GM21526 (cell line): ENCODE data around the gene GNAQ.

Source experiments
- ATAC-seq: cut with Tn5 transposase; IDR thresholded peaks from one replicate; pipeline ENCODE4 v1.9.1; 2021; ENCODE audit warnings: moderate library complexity; ENCODE audit not compliant: unreplicated experiment, low FRiP score

Gene GNAQ

GRCh38 chr9:77912895-77913693 lies 118.5 kb downstream of the GNAQ start:
- ATAC-seq = no peak

- ATAC-seq = no peak
Measured at GRCh38 chr9:77911928-77912327, 119.7 kb downstream of the GNAQ start.

GRCh38 chr9:77910194-77910621 lies 121.4 kb downstream of the GNAQ start:
- ATAC-seq = no peak

- ATAC-seq = no peak
Measured at GRCh38 chr9:77909306-77909705, 122.3 kb downstream of the GNAQ start.

GRCh38 chr9:77908293-77908692 lies 123.3 kb downstream of the GNAQ start:
- no peak for ATAC-seq

GRCh38 chr9:77907585-77907984 lies 124.0 kb downstream of the GNAQ start:
- ATAC-seq = no peak

GRCh38 chr9:77906991-77907390 lies 124.6 kb downstream of the GNAQ start:
- no peak for ATAC-seq

GRCh38 chr9:77903666-77904285 lies 127.8 kb downstream of the GNAQ start:
- no peak for ATAC-seq

- no peak for ATAC-seq
Measured at GRCh38 chr9:77901771-77902170, 129.8 kb downstream of the GNAQ start.

- ATAC-seq = no peak
Measured at GRCh38 chr9:77901018-77901417, 130.6 kb downstream of the GNAQ start.

GRCh38 chr9:77899679-77900354 lies 131.8 kb downstream of the GNAQ start:
- ATAC-seq = no peak

- no peak for ATAC-seq
Measured at GRCh38 chr9:77898864-77899263, 132.7 kb downstream of the GNAQ start.

- no peak for ATAC-seq
Measured at GRCh38 chr9:77896938-77897667, 134.5 kb downstream of the GNAQ start.

- no peak for ATAC-seq
Measured at GRCh38 chr9:77896269-77896937, 135.2 kb downstream of the GNAQ start.

GRCh38 chr9:77893706-77894105 lies 137.9 kb downstream of the GNAQ start:
- ATAC-seq = no peak

GRCh38 chr9:77892955-77893514 lies 138.6 kb downstream of the GNAQ start:
- no peak for ATAC-seq

- ATAC-seq = peak; percentile 73
Measured at GRCh38 chr9:77892171-77892570, 139.4 kb downstream of the GNAQ start.

- ATAC-seq = no peak
Measured at GRCh38 chr9:77891128-77891800, 140.3 kb downstream of the GNAQ start.

GRCh38 chr9:77887662-77888061 lies 143.9 kb downstream of the GNAQ start:
- ATAC-seq = no peak
